HG02938 (cell line): ENCODE data around the gene SPAG16.

Experiments used
- ATAC-seq: cut with Tn5 transposase; IDR thresholded peaks from one replicate; pipeline ENCODE4 v1.9.1; 2021; ENCODE audit warnings: mild to moderate bottlenecking, moderate library complexity; ENCODE audit not compliant: unreplicated experiment

Gene SPAG16

DNA sequence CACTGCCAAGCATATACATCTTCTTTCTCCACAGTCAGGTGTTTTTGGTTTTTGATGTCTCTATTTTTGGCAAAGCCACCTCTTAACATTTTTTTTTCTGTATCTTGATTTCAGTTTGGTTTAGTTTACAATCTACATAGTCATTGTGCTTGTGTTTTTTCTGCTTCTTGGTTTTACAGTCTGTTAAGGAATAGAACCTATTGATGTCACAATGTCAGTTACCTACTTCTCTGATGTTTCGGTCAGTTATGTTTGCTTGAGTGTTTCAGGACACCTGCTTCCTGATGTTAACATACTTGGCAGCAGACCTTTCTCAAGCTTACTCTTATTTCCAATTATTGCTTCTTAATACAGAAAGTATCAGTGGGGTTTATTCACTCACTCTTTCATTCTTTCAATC, 253.3 kb downstream of the SPAG16 start:
- peak; percentile 83 for ATAC-seq

DNA sequence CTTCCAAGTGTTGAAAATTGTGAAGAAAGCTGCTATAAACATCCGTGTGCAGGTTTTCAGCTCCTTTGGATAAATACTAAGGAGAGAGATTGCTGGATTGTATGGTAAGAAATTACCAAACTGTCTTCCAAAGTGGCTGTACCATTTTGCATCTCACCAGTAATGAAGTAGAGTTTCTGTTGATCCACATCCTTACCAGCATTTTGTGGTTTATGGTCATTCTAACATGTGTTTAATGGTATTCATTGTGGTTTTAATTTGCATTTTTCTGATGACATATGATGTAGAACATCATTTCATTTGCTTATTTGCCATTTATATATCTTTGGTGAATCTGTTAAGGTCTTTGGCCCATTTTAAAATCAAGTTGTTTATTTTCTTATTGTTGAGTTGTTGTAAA, 260.7 kb downstream of the SPAG16 start:
- no peak for ATAC-seq

DNA sequence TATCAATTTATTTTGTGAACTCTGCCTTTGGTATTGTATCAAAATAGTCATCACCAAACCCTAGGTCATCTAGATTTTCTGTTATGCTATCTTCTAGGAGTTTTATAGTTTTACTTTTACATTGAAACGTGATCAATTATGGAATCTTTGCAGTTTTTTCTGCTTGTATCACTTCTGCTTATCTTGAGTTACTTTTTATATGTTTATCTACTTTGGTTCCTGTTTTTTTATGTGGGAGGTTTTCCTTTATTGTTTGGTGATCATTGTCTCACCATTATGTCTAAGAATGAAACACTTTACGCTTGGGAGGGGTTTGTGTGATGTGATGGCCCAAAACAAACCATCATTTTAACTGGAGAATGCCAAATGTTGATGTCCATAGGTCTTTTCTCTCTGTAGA, 261.2 kb downstream of the SPAG16 start:
- ATAC-seq, result no peak

DNA sequence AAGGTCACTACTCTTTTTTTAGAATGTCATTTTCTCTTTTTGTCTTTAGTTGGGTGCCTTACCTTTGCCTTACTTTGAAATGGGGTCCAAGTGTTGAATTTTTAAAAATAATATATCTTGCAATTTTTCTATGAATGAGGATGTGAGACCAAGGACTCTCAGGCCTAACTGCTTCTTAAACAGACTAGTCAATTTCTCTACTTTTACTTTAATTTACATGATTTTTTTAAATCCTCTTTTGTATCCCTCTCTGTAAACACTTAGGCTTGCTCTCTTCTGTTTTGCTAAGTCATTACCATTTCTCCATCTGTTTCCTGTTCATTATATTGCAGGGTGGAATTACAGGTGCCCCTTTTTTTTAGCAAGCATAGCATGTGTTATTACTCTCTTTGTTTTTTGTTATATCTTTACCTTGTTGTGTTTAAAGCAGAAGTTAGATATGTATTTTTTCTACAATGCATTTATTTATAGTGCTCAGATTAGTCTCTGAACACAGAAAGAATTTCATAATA, 261.8 kb downstream of the SPAG16 start:
- no peak for ATAC-seq

DNA sequence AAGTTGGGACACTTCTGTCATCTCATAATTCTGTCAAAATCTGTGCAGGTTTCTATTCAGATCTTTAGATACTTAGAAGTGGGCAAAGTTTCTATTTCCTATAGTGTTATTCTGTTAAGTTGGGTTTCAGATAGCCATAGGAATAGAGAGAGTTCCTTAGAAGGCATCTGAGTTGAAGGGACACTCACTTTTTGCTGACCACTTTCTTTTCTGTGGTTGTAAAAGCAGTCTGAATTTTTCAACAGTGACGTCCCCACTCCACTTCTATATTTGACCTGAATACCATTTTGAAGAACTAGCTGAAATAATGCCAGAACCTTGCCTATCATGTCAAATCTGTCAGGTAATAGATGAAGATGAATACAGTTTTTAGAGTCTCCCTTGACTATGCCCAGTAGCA, 267.3 kb downstream of the SPAG16 start:
- no peak for ATAC-seq

DNA sequence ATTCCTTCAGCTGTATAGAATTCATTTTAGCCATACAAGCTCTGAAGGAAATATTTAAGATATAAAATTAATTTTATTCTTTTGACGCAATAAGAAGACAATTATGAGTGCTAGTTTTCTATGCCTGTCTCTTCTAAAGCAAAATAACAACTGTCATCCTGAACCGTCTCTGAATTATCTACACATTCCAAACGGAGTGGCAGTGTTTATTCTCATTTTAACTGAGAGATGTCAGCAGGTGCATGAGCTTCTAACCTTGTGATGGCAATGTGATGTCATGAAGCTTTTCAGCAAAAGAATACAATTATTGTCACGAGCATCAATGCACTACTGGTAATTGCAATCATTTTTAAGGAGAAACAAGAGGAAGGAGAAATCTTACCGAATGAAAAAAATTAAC, 274.8 kb downstream of the SPAG16 start:
- ATAC-seq, result no peak

DNA sequence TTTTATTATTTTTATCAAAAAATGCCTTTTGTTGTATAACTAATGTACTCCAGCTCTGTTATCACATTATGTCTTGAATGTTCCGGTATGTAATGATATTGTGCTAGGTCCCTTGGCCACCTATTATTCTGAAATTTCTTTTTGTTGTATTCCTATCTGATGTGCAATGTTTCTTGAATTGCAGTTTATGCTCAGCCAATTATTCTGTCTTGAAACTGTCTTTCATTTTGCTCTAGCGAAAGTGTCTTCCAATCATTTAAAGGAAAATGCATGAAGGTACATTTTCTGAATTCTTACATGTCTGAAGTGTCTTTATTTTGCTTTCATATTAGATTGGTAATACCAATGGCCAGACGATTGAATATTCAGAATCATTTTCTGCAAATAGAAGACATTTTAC, 277.5 kb downstream of the SPAG16 start:
- ATAC-seq, result no peak

DNA sequence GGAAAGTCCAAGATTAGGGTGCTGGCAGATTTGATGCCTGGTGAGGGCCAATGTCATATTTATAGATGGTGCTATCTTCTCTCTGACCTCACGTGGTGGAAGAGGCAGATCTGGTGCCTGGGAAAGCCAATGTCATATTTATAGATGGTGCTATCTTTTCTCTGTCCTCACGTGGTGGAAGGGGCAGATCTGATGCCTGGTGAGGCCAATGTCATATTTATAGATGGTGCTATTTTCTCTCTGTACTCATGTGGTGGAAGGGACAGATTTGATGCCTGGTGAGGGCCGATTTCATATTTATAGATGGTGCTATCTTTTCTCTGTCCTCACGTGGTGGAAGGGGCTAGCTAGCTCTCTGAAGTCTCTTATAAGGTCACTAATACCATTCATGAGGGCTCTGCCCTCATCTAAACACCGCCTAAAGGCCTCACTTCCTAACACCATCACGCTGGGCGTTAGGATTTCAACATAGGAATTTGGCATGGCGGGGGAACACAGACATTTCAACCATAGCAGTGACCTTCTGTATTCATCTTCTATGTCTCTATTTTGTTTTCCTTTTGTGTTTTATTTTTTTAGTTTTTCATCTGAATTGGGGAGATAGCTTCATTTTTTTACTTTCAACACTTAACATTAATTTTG, 278.4 kb downstream of the SPAG16 start:
- no peak for ATAC-seq

DNA sequence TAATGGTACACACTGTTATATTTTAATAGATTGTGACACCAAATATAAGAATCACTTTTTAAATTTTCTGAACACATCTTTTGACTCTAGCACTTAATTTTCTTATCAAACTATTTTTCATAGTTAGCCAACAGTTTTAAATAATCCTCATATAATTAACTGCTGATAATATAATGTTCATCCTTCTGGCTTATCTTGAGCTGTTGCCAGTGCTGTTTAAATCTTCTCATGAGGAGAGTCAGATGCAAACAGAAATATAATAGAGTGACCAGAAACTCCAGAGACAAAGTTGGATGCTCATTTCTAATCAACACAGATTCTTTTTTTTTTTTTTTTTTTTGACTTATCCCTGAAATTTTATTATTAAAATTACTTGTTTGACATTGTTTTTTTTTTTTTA, 282.6 kb downstream of the SPAG16 start:
- ATAC-seq, result no peak

DNA sequence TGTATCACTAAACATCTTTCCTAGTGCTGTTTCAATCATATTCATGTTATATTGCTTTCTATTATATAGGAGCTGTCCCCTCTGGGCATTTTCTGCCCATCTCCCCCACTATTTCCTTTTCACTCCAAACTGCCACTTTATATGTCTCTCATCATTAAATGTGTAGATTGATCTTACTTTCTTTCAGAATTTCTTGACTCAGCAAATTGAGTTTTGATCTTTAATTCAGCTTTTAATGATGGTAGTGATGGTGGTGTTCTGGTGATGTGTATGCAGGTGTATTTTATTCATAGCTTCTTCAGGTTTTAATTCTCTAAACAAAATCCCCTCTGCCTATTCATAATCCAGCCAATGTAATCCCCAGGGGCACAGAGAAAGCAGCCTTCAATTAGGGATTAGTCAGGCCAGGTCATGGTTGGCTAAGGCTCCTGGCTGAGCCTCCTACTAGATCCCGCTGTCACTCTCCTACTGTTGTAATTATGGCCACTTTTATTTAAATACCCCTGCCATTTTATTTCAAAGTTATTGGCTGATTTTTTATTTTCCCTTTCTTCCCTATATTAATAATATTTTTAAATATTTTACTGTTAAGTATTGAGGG, 325.4 kb downstream of the SPAG16 start:
- ATAC-seq, result no peak

DNA sequence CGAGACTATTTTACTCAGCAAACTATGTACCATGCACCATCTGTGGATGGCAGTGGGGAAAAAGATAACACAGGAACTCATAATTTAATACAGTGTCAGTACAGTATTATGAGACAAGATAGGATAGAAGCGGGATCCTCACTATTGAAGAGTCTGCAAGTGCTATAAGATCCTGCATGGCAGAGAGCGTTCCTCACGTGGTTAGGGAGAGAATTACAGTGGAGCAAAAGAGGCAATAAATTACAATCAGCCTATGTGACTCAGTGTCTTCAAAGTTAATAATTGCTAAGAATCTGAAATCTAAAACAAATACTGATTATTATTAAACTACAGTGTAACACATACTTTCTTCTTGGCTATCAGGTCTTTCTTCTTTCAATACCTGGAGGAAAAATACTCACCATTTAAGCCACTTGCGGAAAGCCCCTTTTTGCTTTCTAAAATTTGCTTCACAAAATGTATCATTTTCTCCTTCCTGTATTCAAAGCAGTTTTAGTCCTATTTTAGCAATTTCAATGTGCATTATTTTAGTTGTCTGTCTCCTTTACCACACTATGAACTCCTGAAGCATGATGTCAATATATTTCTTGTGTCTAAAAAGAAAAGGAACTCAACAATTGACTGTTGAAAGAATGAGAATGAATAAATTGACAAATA, 342.9 kb downstream of the SPAG16 start:
- peak; percentile 54 for ATAC-seq

DNA sequence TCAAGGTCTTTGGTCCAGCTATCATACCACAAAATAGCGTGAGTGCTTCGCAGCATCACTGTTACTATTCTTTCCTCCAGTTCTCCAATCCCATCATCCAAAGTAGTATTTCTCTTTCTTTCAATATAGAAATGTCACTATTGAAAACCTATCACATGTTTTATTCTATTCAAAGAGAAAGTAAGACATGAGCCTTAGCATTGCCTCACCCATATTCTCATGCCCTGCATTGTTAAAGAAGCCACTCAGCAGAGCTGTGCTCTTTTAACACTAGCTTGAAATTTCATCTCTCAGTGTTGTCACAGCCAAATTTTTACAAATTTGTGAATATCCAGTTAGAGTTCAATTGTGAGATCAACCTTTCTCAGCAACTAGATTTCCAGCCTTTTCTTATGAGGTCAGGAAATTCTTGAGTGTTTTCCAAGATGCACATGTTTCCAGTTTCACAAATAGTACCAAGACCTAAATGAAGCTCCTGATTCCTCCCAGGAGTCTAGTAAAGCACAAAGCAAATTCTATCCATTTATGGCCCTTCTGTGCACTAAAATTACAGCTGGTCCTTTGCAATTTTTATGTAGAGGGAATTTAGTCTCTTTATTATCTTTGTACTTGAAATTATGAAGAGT, 343.7 kb downstream of the SPAG16 start:
- peak; percentile 42 for ATAC-seq

DNA sequence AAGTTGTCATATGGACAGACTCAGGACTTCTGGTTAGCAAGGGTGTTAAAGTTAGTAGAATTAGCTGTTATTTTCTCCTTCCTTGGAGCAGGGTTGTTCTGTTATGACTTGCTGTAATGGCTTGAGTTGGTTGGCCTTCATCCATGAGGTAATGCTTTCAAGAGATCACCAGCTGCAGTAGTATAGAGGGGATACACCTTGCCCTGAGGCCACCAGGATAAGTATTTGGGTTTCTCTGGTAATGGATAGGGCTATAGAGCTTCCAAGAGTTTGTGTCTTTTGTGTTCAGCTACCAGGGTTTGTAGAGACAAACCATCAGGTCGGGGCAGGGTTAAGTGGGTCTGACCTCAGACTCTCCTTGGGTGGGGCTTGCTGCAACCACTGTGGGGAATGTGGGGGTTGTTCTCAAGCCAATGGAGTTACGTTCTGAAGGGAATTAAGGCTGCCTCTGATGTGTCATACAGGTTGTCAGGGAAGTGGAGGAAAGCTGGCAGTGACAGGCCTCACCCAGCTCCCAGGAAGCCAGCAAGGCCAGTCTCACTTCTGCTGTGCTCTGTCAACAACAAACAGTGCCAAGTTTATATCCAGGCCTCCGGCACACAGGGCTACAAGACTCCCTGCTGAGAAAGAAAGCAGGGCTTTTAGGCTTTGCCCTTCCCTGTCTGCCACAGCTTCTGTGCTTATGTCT, 356.6 kb downstream of the SPAG16 start:
- ATAC-seq, result no peak

DNA sequence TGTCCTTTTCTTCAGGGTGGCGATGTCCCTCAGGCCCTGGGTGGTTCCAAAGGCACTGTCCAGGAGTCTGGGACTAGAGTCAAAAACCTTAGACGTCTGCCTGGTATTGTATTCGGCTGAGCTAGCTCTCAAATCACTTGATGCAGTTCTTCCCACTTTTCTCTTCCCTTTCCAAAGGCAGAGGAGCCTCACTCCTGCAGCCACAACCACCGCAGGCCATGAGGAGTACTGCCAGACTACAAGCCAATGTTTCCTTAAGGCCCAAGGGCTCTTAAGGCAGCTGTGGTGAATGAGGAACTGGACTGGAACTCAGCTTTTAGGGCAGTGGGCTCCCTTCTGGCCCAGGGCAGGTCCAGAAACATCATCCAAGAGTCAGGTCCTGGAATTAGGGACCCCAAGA, 360.7 kb downstream of the SPAG16 start:
- ATAC-seq, result no peak

DNA sequence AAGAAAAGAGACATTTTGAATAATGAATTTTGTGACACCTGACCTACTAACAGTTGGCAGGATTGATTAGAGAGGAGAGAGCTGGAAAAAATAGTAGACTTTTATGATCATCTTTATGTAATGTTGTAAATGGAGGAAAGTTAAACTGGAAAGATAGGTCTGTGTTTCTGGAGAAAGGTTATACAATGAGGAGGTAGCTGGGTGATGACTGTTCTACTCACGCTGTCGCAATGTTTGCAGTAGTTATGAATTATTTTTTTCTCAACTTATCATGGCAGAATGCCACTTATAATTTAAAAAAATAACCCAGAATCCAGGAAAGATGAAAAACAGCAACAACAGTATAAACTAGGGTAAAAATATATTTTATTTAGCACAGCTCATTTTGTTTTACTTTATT, 364.9 kb downstream of the SPAG16 start:
- ATAC-seq, result no peak

DNA sequence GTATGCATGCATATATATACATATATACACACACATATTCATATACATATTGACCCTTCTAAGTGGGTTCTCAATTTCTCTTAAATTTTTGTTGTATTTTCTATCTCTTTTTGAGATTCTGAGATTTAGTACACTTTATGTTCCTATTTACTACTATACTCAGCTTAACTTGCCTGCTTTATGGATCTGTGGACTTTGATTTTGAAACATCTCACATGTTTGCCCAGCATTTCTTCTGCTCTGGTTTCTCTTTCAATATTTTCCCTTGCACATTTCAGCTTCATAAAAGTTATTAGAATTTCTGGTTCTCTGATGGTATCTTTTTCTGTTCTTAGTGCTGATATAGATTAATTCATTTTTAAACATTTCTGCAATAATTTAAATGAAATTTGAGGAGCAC, 380.6 kb downstream of the SPAG16 start:
- ATAC-seq, result no peak

DNA sequence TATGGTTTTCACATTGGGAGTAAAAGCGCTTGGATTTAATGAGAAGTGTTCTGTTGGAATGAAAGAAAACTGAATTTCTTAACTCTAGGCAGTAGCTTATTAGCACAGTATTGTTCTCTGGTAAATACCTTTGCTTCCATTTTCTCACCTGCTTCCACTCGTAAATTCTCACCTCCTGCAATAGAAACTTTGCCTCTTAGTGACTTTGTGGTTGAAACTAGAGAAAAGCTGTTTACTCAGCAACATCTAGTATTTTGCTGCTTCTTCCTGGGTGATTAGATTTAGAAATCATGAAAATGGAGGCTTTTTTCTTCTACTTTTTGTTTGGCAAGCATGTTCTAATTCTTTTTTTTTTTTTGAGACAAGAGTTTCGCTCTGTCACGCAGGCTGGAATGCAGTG, 385.4 kb downstream of the SPAG16 start:
- ATAC-seq, result no peak

DNA sequence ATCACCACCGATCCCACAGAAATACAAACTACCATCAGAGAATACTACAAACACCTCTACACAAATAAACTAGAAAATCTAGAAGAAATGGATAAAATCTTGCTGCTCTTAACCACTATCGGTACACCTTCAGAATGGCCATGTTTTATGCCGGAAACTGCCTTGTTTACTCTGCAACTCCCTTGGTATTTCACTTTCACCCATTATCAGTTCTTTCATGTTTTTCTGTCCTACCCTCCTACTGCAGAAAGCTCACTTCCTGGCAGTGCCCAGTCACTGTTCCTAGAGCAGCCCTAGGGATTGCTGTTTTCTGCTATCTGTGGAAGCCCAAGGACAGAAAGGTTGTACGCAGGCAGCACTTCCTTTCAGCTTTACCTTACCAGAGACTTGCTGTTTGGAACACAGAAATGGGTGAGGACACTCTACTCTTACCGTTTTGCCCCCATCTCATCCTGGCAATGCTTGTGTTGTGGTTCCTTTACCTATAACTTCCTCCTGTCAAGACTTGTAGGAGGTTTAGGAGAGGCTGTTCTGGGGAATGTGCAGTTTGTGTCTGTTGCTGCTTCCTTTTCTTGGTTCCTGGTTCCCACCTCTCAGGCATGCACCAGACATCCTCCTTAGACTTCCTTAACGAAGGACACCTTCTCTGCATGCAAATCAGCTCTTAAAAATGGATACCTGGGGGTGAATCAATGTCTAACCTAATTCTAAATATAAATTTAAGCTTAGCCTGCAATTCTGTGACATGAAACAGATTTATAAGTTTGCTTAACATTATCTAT, 394.4 kb downstream of the SPAG16 start:
- no peak for ATAC-seq

DNA sequence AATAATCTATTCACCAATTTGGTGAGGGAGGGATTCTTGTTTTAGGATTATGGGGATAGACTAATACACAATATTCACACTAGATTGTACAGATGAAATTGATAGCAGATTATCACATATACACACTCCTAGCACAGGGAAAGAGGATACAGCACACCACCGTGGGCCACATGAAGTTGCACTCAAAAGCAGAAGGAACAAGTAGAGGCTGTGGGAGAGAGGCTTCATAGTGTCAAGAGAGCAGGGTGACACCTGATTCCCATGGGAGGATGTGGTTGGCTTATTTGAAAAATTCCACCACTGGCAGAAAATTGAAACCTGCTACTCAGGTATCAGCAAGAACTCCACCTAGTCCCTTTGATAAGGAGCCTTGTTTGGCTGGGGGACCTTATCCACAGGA, 395.6 kb downstream of the SPAG16 start:
- no peak for ATAC-seq

DNA sequence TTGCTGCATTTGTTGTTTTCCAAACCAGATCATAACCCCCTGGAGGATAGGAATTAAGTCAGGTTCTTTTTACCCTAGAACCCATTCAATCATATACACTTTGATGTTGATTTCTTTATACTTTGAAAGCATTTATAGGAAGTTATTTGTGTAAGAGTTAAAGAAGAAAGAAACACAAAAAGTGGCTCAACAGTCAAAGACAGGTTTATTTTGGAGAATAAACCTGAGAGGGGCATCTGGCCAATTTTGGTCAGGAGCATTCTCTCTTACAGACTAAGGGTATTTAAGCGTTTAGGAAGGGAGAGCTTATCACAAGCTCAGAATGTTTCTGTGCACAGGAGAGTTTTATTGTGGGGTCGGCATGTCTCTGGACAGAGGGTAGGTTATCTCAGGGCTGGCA, 398.0 kb downstream of the SPAG16 start:
- ATAC-seq, result no peak

DNA sequence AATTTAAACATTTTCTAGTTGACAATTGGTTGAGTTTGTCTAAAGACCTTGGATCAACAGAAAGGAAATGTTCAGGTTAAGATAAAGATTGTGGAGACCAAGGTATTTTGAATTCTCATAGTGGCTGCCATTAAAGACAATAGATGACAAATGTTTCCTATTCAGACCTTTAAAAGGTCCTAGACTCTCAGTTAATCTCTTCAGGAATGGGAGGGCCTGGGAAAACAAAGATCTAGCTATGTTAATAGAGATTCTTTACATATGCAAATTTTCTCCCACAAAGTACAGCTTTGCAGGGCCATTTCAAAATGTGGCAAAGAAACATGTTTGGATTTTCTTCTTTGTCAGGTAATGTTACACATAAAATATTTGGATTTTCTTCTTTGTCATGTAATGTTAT, 403.9 kb downstream of the SPAG16 start:
- ATAC-seq, result no peak
